Caco-2 (cell line): ENCODE results near the gene NUDT1. TPM values are rescaled to one million over a fixed set of nuclear protein-coding genes. Genes with fewer than 3 reads are reported as not detected.

Experiments used
- BruUV-seq: library from RNA; stranded (reverse); fragments of 400-500 nt; replicated peaks from 2 replicates; lab custom pipeline; 2021; lab: Mats Ljungman, UMichigan
- CTCF ChIA-PET: fragments of 300-600 bp; sonication (Branson Sonifier 250); formaldehyde crosslinking; loops from one replicate; lab custom pipeline; 2022; ENCODE audit warnings: antibody characterized with exemption; lab: Charles Lee
- POLR2A ChIA-PET: fragments of 300-600 bp; sonication (Branson Sonifier 250); formaldehyde crosslinking; loops from one replicate; lab custom pipeline; 2022; ENCODE audit warnings: antibody characterized with exemption; lab: Charles Lee
- DNase-seq, 2 experiments: peaks; one replicate each; pipeline versions ENCODE4 v3.0.0 to v3.0.0-alpha.2; 2020 to 2022
- H3K27me3 ChIP-seq: replicated peaks from 2 replicates; pipeline ENCODE4 v1.6.0; 2011; ENCODE audit warnings: low read length; ENCODE audit not compliant: control insufficient read depth, insufficient read depth
- H3K36me3 ChIP-seq: 2 replicates; pipeline ENCODE4 v1.5.1; 2011; ENCODE audit warnings: low read length; ENCODE audit not compliant: control insufficient read depth, insufficient read depth
- H3K4me1 ChIP-seq: fragments of 250-450 bp; sonication (Bioruptor Pico); 2 replicates; pipeline ENCODE4 v1.5.1; 2020; ENCODE audit warnings: mild to moderate bottlenecking
- H3K4me3 ChIP-seq: 2 replicates; pipeline ENCODE4 v1.5.1; 2011; ENCODE audit warnings: low read depth, mild to moderate bottlenecking, control low read depth, low read length
- H3K9me3 ChIP-seq: fragments of 250-450 bp; sonication (Bioruptor Pico); 2 replicates; pipeline ENCODE4 v1.5.1; 2020; ENCODE audit warnings: mild to moderate bottlenecking, moderate library complexity
- H3K27ac Mint-ChIP-seq: one replicate; pipeline ENCODE4 v1.8.0; 2022; ENCODE audit warnings: mixed read lengths; ENCODE audit not compliant: unreplicated experiment
- H3K27me3 Mint-ChIP-seq: one replicate; pipeline ENCODE4 v1.8.0; 2022; ENCODE audit warnings: mixed read lengths; ENCODE audit not compliant: insufficient read depth, unreplicated experiment
- H3K36me3 Mint-ChIP-seq: one replicate; pipeline ENCODE4 v1.8.0; 2022; ENCODE audit warnings: mild to moderate bottlenecking, mixed read lengths; ENCODE audit not compliant: insufficient read depth, unreplicated experiment
- H3K4me1 Mint-ChIP-seq: one replicate; pipeline ENCODE4 v1.8.0; 2022; ENCODE audit warnings: low read depth, mixed read lengths; ENCODE audit not compliant: unreplicated experiment
- H3K4me3 Mint-ChIP-seq: one replicate; pipeline ENCODE4 v1.8.0; 2022; ENCODE audit warnings: mild to moderate bottlenecking, moderate library complexity, mixed read lengths; ENCODE audit not compliant: unreplicated experiment
- H3K9me3 Mint-ChIP-seq: one replicate; pipeline ENCODE4 v1.8.0; 2022; ENCODE audit warnings: mixed read lengths; ENCODE audit not compliant: unreplicated experiment
- intact Hi-C: fragments of 100-400 bp; cut with micrococcal nuclease; formaldehyde crosslinking; loops from one replicate; pipeline ENCODE4 v1.10.0; 2022; ENCODE audit not compliant: unreplicated experiment
- microRNA-seq: library from miRNA; unstranded; fragments of <30 nt; microRNA quantifications from one replicate; pipeline ENCODE4 v1.2.0, GENCODE V29; 2022
- total RNA-seq: library from RNA; stranded (reverse); gene quantifications from 2 replicates; pipeline ENCODE4 v1.2.3, GENCODE V29; 2022
- TF ChIP-seq, protein P1 (sequence below), 2 experiments: fragments of 200-600 bp in 1 of 2; IDR thresholded peaks; 1 replicate in 1 of 2; 2 replicates in 1 of 2; pipeline versions ENCODE4 v1.5.1 to v1.8.0; 2011 to 2022; ENCODE audit warnings: antibody characterized with exemption in 1 of 2, control low read depth in 1 of 2, inconsistent platforms in 1 of 2, low read depth in 1 of 2, low read length in 1 of 2, mild to moderate bottlenecking in 1 of 2, moderate library complexity in 1 of 2; ENCODE audit not compliant: insufficient read depth in 1 of 2, severe bottlenecking in 1 of 2, unreplicated experiment in 1 of 2

The NUDT1 gene
- total RNA-seq, 1 experiment from 2014 or later, result 42.8 TPM

DNA sequence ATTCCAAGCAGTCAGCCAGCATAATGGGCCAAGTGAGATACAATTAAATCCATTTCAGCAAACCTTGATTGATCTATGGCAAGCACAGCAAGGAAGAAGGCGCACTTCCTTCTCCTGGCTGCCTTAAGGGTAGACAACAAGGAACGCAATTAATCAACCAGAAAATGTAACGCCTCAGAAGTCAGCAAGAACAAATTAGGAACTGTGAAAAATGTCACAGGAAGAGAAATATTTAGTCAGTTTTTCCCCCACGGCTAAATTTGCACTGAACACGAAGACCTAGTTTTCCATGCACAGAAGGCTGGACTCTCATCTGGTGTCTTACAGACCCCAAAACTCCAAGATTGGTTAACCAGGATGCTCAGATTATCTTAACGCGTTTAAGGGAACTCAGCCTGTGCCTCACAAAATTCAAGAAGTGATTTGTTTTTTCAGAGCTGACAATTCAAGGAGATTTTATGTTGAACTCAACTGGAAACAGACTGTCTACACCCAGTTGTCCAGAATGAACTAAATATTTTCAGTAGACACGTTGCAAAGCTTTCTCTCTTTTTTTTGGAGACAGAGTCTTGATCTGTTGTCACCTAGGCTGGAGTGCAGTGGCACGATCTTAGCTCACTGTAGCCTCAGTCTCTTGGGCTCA lies 58.0 kb downstream of the NUDT1 start:
- no TSS peak for BruUV-seq
- Mint-ChIP-seq H3K36me3 (peaks cover 12% of the 10 kb centered on the region), H3K27me3 (no peaks in the 10 kb centered on the region), H3K9me3 (no peaks in the 10 kb centered on the region), H3K4me3 (no peak overlapping the region), H3K27ac (no peak overlapping the region), H3K4me1 (no peaks in the 10 kb centered on the region)
- H3K27me3 ChIP-seq, result no peaks in the 10 kb centered on the region
- no peaks in the 10 kb centered on the region; the same call in 1 of the 2 replicates for H3K36me3 ChIP-seq
- POLR2A ChIA-PET, result no interaction called here
- H3K4me1 ChIP-seq, result peaks cover 4% of the 10 kb centered on the region; the same call in 1 of the 2 replicates
- CTCF ChIA-PET, result no interaction called here
- no peak overlapping the region for H3K4me3 ChIP-seq
- no peaks in the 10 kb centered on the region for H3K9me3 ChIP-seq
- intact Hi-C loops, result no loop called here
- DNase-seq, result no peak
- TF ChIP-seq, protein P1, sequence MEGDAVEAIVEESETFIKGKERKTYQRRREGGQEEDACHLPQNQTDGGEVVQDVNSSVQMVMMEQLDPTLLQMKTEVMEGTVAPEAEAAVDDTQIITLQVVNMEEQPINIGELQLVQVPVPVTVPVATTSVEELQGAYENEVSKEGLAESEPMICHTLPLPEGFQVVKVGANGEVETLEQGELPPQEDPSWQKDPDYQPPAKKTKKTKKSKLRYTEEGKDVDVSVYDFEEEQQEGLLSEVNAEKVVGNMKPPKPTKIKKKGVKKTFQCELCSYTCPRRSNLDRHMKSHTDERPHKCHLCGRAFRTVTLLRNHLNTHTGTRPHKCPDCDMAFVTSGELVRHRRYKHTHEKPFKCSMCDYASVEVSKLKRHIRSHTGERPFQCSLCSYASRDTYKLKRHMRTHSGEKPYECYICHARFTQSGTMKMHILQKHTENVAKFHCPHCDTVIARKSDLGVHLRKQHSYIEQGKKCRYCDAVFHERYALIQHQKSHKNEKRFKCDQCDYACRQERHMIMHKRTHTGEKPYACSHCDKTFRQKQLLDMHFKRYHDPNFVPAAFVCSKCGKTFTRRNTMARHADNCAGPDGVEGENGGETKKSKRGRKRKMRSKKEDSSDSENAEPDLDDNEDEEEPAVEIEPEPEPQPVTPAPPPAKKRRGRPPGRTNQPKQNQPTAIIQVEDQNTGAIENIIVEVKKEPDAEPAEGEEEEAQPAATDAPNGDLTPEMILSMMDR (IDR thresholded peaks at IDR 0.05; ENCODE audit: insufficient read depth in 1 of 2, low read depth in 1 of 2, low read length in 1 of 2, severe bottlenecking in 1 of 2, unreplicated experiment in 1 of 2), result no peak

Small RNAs within 50 kb of the gene (microRNA-seq; reads per million reads assigned to microRNA genes)
- gene MIR6836, result 0.74 reads per million

Other genes with a start within 250 kb of the NUDT1 start
- 58.6 and 65.8 TPM in 2 replicates for gene MAD1L1, start 9.3 kb upstream of the NUDT1 start, total RNA-seq
- gene MRM2, start within 50 bp of the NUDT1 start, total RNA-seq, result 48.8 and 49.3 TPM in 2 replicates
- 82.0 and 86.6 TPM in 2 replicates for gene SNX8, start 72.2 kb downstream of the NUDT1 start, total RNA-seq
- 306 and 314 TPM in 2 replicates for gene EIF3B, start 112.6 kb downstream of the NUDT1 start, total RNA-seq
- 26.0 and 28.0 TPM in 2 replicates for gene CHST12, start 161.4 kb downstream of the NUDT1 start, total RNA-seq
- not detected in 2 replicates for gene GRIFIN, start 234.2 kb downstream of the NUDT1 start, total RNA-seq